ENCODE measurements around the gene ACP1. TPM values are rescaled to one million over a fixed set of nuclear protein-coding genes. Genes with fewer than 3 reads are reported as not detected.

Gene ACP1
- total RNA-seq, 2 donors from 2014 or later = 62.0 to 74.2 TPM

DNA sequence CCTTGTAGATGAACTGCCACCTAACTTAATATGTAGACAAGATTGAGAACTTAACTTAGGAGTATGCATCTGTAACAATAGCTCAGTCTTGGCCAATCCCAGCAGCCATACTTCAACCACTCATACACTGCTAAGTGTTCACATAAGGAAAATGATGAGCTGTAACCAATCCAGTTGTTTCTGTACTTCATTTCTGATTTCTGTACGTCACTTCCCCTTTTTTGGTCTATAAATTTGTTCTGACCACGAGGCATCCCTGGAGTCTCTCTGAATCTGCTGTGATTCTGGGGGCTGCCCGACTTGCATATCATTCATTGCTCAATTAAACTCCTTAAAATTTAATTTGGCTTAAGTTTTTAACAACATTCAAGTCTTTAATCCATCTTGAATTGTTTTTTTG, 7.3 kb upstream of the ACP1 start:
- TF ChIP-seq, protein P1, sequence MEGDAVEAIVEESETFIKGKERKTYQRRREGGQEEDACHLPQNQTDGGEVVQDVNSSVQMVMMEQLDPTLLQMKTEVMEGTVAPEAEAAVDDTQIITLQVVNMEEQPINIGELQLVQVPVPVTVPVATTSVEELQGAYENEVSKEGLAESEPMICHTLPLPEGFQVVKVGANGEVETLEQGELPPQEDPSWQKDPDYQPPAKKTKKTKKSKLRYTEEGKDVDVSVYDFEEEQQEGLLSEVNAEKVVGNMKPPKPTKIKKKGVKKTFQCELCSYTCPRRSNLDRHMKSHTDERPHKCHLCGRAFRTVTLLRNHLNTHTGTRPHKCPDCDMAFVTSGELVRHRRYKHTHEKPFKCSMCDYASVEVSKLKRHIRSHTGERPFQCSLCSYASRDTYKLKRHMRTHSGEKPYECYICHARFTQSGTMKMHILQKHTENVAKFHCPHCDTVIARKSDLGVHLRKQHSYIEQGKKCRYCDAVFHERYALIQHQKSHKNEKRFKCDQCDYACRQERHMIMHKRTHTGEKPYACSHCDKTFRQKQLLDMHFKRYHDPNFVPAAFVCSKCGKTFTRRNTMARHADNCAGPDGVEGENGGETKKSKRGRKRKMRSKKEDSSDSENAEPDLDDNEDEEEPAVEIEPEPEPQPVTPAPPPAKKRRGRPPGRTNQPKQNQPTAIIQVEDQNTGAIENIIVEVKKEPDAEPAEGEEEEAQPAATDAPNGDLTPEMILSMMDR (IDR thresholded peaks at IDR 0.05) = no peak
- no peak for TF ChIP-seq POLR2A (IDR thresholded peaks at IDR 0.05)
- ATAC-seq (no peak), DNase-seq (no peak)
- WGBS, 2 donors = 87 to 98% methylated on average over 3 of the region's 3 CpGs
- no peak overlapping the region for H3K4me3 ChIP-seq
- no peaks in the 10 kb centered on the region for H3K27me3 ChIP-seq
- H3K36me3 ChIP-seq (replicated peaks in 1 of 2; ENCODE audit: insufficient read depth in 1 of 2, low read depth in 2 of 2) = no peaks in the 10 kb centered on the region
- intact Hi-C loops (cut with DNase I) = no loop called here
- H3K27ac ChIP-seq = no peak overlapping the region
- H3K4me1 ChIP-seq = peaks cover 58% of the 10 kb centered on the region
- no peaks in the 10 kb centered on the region for H3K9me3 ChIP-seq

DNA sequence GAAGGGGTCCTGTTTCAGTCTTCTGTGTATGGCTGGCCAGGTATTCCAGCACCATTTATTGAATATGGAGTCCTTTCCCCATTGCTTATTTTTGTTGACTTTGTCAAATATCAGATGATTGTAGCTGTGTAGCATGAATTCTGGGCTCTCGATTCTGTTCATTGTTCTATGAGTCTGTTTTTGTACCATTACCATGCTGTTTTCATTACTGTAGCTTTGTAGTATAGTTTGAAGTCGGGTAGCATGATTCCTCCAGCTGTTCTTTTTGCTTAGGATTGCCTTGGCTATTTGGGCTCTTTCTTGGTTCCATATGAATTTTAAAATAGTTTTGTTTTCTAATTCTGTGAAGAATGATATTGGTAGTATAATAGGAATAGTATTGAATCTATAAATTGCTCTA, 6.9 kb upstream of the ACP1 start:
- no peaks in the 10 kb centered on the region for H3K9me3 ChIP-seq
- no peaks in the 10 kb centered on the region for H3K27me3 ChIP-seq
- no peaks in the 10 kb centered on the region for H3K36me3 ChIP-seq (replicated peaks in 1 of 2; ENCODE audit: insufficient read depth in 1 of 2, low read depth in 2 of 2)
- no peak overlapping the region for H3K27ac ChIP-seq
- ATAC-seq (no peak), DNase-seq (no peak)
- H3K4me3 ChIP-seq = no peak overlapping the region
- TF ChIP-seq POLR2A (IDR thresholded peaks at IDR 0.05) = no peak
- TF ChIP-seq, protein P1 (IDR thresholded peaks at IDR 0.05) = no peak
- intact Hi-C loops (cut with DNase I) = no loop called here
- 93 to 100% methylated on average over 2 of the region's 2 CpGs for WGBS, 2 donors
- H3K4me1 ChIP-seq = peaks cover 62% of the 10 kb centered on the region

DNA sequence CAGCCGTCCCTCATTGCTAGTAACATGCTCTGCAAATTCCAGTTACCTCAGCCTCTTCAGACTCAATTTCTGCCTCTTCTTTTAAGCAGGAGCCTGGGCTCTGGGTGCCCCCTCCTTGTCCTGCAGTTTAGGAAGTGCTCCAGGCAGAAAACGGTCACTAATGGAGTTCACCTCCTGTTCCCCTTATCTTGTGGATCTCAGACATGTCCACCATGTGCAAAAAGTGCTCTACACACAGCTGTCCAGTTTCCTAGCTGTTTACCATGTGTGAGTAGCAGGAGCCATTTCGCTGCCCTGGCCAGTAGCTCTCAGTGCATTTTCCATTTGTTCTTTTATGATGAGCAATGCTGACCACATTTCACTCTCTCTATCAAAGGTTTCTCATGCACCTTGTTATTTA, 5.8 kb upstream of the ACP1 start:
- DNase-seq (no peak), ATAC-seq (no peak)
- H3K27ac ChIP-seq = peak overlapping the region in 1 of 4 donors; percentile 11
- H3K4me3 ChIP-seq = no peak overlapping the region
- H3K27me3 ChIP-seq = no peaks in the 10 kb centered on the region
- peaks cover 62% of the 10 kb centered on the region for H3K4me1 ChIP-seq
- intact Hi-C loops (cut with DNase I) = no loop called here
- H3K9me3 ChIP-seq = no peaks in the 10 kb centered on the region
- WGBS, 2 donors = 80 to 81% methylated on average over 3 of the region's 3 CpGs
- H3K36me3 ChIP-seq (replicated peaks in 1 of 2; ENCODE audit: insufficient read depth in 1 of 2, low read depth in 2 of 2) = no peaks in the 10 kb centered on the region
- TF ChIP-seq POLR2A (IDR thresholded peaks at IDR 0.05) = no peak
- TF ChIP-seq, protein P1 (IDR thresholded peaks at IDR 0.05) = no peak

DNA sequence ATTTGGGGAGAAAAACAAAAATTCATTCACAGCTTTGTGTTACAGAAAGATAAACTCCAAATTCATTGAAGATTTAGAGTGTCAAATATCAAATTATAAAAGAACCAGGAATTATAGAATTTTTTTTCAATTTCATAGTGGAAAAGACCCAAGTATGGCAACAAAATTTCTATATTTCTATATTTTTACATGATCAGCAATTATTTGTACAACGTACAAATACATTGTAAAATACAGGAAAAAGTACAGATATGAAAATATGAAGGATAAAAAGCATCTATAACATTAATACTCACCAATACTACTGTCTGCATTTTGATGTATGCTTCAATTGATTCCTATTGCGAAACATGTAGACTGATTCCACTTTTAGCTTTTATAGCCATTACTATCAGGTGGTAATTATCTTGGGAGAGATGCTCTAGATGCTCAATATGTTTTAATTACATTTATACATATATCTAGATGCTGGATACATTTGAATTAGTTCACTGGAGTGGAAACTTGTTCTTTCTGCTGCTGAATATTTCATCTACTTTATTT, 4.9 kb upstream of the ACP1 start:
- Histone ChIP-seq H3K4me1 (peaks cover 59% of the 10 kb centered on the region), H3K27ac (peak overlapping the region in 2 of 4 donors; percentile 1 to 99), H3K9me3 (no peaks in the 10 kb centered on the region), H3K36me3 (replicated peaks in 1 of 2; ENCODE audit: insufficient read depth in 1 of 2, low read depth in 2 of 2) (no peaks in the 10 kb centered on the region), H3K4me3 (no peak overlapping the region), H3K27me3 (no peaks in the 10 kb centered on the region)
- no peak for TF ChIP-seq POLR2A (IDR thresholded peaks at IDR 0.05)
- TF ChIP-seq, protein P1 (IDR thresholded peaks at IDR 0.05) = no peak
- DNase-seq = no peak
- whole genome bisulfite sequencing, 2 donors = 93 to 98% methylated on average over 2 of the region's 2 CpGs
- no peak for ATAC-seq
- intact Hi-C loops (cut with DNase I) = no loop called here

DNA sequence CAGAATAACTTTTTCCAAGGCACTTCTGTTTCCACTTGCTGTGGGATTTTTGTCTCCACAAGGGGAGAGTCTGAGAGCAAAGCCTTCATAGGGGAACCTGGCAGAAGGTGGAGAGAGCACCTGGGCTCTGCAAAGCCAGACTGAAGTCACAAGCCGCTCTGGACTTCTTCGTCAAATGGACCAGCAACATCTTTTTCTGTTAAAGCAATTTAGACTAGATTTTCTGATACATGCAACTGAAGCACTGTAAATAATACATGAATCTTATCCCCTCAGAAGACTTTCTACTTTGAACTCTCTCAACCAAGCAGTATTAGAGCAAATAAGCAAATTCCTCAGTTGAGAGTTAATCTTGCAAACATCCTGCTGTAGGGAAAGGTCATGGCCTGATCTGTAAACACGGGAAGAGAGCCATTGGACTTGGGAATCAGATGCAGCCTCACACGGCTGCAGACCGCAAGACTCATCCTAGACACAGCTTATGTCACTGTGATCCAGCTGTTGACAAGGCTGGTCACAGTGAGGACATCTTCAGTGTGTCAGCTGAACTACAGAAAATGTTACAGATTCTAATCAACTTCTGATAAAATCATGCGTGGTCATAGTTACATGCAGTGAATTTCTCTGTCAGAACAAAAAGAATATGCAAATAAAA, 4.1 kb upstream of the ACP1 start:
- peak overlapping the region in 3 of 4 donors; percentile 1 to 99 (median 98) for H3K27ac ChIP-seq
- intact Hi-C loops (cut with DNase I) = no loop called here
- DNase-seq (no peak), ATAC-seq (no peak)
- H3K4me1 ChIP-seq = peaks cover 55% of the 10 kb centered on the region
- no peaks in the 10 kb centered on the region for H3K27me3 ChIP-seq
- WGBS, 2 donors = 20 to 28% methylated on average over 6 of the region's 6 CpGs
- no peaks in the 10 kb centered on the region for H3K9me3 ChIP-seq
- TF ChIP-seq, protein P1 (IDR thresholded peaks at IDR 0.05) = no peak
- peak in 1 of 3 donors; percentile 13 for TF ChIP-seq POLR2A (IDR thresholded peaks at IDR 0.05)
- no peaks in the 10 kb centered on the region for H3K36me3 ChIP-seq (replicated peaks in 1 of 2; ENCODE audit: insufficient read depth in 1 of 2, low read depth in 2 of 2)
- no peak overlapping the region for H3K4me3 ChIP-seq

All from body of pancreas (tissue), 4 donors.